ENCODE results near the gene MOBP.

MOBP gene

GRCh38 chr3:39466988-39467387, 492 bp upstream of the MOBP start:
- no peak for TF ChIP-seq CTCF (IDR thresholded peaks at IDR 0.05; ENCODE audit: extremely low read depth, missing control alignments)
- no peak for DNase-seq (ENCODE audit: low spot score)

- no peak for DNase-seq (ENCODE audit: low spot score)
- TF ChIP-seq CTCF (IDR thresholded peaks at IDR 0.05; ENCODE audit: extremely low read depth, missing control alignments) = no peak
These were observed 592 bp downstream of the MOBP start for GRCh38 chr3:39468108-39468436.

GRCh38 chr3:39469258-39469657, 1.8 kb downstream of the MOBP start:
- DNase-seq (ENCODE audit: low spot score) = no peak
- TF ChIP-seq CTCF (IDR thresholded peaks at IDR 0.05; ENCODE audit: extremely low read depth, missing control alignments) = no peak

- DNase-seq (ENCODE audit: low spot score) = no peak
- TF ChIP-seq CTCF (IDR thresholded peaks at IDR 0.05; ENCODE audit: extremely low read depth, missing control alignments) = no peak
These were observed 2.5 kb downstream of the MOBP start for GRCh38 chr3:39469945-39470344.

- no peak for DNase-seq (ENCODE audit: low spot score)
- no peak for TF ChIP-seq CTCF (IDR thresholded peaks at IDR 0.05; ENCODE audit: extremely low read depth, missing control alignments)
These were observed 4.2 kb downstream of the MOBP start for GRCh38 chr3:39471652-39472051.

- no peak for DNase-seq (ENCODE audit: low spot score)
These were observed 6.1 kb downstream of the MOBP start for GRCh38 chr3:39473452-39474125.

GRCh38 chr3:39474126-39474515, 6.6 kb downstream of the MOBP start:
- no peak for TF ChIP-seq CTCF (IDR thresholded peaks at IDR 0.05; ENCODE audit: extremely low read depth, missing control alignments)
- no peak for DNase-seq (ENCODE audit: low spot score)

More at GRCh38 chr3:39473452-39474125, 6.1 kb downstream of the MOBP start:
- TF ChIP-seq CTCF (IDR thresholded peaks at IDR 0.05; ENCODE audit: extremely low read depth, missing control alignments) = no peak
